Embryonic facial prominence (tissue), 1 donor: ENCODE data around the gene NTM.

ENCODE experiments used
- DNase-seq: peaks from one replicate; pipeline ENCODE4 v3.0.0-alpha.2; 2016; ENCODE audit errors: extremely low spot score

The NTM gene

DNA sequence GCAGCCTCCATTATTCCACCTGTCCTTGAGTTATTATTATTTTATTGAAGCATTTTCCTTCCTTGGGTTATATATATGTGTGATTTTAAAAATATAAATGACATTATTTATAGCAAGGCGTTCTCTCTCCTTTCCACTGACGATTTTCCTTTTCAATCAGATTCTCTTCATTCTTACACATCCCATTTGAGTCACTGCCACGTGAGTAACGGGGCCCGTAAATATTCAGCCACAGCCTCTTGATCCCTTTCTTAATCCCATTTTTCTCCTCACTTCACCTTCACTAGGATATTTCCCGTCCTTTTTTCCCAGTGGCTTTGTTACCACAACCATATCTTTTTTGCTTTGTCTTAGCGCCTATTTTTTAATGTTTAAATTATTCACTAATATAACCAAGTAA is 396.2 kb downstream of the NTM start:
- DNase-seq: no peak

DNA sequence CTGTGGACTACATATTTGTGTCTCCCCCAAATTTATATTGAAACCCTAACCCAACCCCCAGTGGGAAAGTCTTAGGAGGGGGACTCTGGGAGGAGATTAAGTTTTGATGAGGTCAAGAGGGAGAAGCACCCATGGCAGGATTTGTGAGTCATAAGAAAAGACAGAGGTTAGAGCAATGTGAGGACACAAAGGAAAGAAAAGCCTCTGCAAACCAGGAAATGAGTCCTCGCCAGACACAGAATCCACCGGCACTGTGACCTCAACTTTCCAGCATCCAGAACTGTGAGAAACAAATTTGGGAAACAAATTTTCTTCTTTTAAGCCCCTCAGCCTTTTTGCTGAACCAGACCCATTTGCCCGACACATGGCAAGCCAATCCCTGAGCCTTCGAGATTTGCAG is 397.0 kb downstream of the NTM start:
- DNase-seq: no peak

DNA sequence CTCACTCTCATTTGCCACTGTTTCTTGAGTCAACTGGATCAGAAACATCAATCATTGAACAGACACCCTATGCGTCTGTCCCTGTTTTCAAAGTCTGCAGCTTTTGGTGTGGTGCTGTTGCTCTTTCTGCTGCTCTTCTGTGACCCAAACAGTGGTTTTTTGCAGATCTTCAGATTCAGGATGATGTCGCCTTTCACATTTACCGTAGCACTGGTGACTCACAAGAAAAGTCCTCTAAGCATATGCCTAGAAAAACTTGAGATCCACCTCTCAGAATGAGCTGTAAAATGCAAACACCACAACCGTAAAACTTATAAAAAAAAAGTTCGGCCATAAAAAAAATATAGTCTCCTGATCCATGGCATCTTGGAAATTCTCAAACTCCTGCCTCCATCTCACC is 400.4 kb downstream of the NTM start:
- DNase-seq: no peak

DNA sequence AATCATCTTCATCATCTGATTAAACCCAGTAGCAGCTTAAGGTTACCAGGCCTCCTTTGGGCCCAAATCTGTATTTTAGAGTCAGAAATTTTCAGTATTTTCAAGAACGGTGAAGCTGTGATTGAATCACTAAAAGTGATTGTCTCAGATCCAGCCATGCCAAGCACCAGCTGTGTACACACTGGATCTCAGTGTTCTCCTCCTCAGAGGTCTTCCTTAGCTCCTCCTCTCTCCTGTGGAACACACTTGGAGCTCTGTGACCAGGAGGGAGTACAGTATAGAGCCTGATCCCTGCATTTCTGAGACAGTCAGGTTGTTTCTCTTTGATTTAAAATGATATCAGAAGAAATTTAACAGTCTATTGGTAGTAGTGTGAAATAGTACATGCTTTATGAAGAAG is 401.1 kb downstream of the NTM start:
- DNase-seq: no peak

DNA sequence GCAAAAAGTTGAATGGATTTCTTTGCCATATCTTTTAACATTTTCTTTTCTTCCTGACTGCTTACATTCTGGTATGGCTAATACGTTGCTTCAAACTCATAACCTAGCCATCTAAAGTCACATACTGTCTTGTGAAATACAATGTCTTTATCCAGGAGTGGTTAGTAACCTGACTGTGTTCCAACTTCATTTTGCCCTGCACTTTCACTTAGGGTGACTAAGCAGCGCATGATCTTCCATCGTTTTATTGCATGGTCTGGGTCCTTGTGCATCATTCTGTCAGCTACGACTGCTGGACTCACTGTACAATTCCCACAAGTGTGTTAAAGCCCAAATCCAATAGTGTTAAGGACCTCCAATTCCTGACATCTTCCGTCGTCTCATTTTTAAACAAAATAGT is 403.2 kb downstream of the NTM start:
- DNase-seq: no peak

DNA sequence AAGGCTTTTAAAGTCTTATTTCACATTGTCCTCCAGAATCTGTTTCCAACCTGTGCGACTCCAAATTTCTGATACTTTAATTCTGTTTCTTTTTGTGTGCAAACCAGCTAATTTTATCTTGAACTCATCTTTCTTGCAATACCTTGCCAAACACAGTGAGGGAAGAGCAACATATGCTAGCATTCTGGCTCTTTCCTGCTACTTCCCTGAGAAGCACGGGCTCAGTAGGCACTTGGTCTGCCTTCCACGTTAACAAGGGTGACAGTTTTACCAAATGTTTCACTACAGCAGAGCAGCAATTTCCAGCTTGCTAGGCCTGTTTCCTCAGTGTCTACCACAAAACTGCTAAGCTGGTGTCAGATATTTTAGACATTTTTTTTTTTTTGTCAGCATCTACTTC is 405.8 kb downstream of the NTM start:
- no peak for DNase-seq

DNA sequence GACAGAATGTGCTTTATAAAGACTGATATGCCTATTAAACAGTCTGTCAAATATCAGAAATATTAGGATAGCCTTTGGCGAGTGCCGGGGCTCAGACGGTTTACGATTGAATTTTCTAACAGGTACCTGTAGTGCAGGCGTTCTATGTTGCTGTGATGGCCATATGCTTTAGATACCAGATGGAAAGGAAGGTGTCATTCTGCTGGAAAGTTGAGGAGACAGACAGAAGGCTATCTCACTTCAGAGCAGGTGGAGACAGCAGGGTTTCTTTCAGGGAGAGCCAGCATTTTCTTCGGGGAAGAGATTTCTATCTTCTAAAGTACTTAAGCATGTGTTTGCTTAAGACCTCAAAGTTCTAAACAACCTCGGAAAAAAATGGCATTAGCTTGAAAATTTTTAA is 415.4 kb downstream of the NTM start:
- DNase-seq: no peak

DNA sequence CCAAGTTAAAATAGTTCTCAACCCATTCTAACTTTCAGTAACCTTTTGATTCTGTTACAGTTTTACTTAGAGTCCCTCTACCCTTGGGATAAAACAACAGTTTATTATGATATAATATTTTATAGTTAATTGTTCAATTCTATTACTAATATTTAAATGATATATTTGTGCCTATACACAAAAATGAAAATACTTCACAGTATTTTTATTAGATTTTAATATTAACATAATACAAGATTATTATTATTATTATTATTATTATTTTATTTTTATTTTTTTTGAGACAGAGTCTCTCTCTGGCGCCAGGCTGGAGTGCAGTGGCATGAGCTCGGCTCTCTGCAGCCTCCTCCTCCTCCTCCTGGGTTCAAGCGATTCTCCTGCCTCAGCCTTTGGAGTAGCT is 416.7 kb downstream of the NTM start:
- DNase-seq: no peak

DNA sequence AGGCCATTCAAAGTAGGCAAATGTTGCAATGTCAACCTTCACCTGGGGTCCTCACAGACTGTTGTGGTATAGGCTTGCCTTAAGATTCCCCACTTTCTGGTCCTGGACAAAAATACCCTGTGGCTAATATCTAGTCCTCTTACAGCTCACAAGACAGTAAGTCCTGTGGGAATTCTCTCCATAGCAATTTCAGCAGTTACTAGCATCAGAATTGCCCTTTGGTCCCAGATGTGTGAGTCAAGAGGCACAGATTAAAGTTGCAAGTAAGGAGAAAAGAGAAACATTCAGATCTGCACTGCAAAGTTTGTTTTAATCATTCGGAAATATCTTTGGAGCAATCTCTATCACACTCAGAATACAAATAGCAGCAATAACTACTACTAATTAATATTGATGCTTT is 420.2 kb downstream of the NTM start:
- DNase-seq: no peak

DNA sequence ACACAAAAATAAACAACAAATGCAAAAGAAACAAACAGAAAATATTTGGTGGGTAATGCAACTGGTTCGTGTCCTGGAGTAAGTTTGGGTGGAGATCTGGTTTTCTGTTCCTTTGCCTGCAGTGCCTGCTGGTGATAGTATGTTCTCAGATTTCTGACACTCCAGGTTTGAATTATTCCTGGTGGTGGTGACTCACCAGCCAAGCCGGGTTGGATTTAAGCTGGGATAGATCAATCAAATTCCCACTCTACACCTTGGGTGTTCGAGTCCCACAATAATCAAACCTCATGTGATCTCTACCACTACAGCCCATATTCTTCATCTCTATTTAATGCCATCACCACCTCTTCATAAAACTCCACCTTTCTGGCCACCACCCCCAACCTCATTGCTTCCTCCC is 421.8 kb downstream of the NTM start:
- no peak for DNase-seq

DNA sequence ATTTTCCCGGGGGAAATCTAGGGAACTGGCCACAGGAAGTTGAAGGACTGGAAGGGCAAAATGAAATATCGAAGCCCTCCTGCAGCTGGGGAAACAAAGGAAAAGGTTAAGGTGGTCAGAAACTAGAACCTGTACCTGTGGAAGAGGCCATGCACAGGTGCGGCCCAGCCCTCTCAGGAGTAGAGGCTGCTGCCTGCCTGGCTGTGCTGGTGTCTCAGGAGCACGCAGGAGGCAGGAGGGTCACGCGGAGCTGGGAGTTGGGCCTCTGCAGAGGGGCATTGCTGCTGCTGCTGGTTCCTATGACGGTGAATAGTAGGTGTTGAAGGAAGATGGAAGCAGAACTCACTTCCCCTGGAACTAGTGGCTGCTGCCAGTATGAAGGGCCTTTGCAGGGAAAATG is 425.7 kb downstream of the NTM start:
- no peak for DNase-seq

DNA sequence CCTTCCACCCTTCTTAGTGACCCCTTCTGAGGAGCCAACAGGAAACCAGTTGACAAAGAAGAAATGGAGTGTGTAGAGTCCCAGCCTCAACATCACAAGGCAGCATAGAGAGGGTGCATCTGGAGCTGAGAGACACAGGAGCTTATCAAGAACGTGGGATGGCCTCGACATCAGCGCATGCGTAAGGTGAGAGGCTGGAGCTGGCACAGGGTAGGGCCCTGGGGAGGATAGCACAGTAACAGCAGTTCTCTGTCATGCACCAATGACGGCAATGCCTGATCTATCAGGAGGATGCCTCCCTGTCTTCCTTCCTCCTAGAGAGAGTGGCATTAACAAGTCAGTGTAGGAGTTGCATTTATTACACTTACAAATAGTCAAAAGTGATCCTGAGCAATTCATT is 426.1 kb downstream of the NTM start:
- DNase-seq: no peak

DNA sequence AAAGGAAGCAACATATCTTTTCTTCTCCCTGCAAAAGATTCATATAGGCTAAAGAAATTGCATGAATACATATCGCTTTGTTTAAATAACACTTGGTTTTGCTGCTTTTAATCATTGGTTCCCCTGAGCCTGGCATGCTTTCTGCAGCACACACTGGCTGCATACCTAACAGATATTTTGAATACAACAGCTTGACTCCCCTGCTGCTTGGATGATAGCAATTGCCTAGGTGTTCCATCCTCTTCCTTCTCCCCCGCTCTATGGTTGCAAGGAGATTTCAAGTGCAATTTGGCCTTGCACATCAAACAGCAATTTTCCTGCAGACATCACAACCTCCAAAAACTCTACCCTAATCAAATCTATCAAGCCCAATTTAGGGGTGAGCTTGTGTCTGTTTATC is 430.0 kb downstream of the NTM start:
- no peak for DNase-seq

DNA sequence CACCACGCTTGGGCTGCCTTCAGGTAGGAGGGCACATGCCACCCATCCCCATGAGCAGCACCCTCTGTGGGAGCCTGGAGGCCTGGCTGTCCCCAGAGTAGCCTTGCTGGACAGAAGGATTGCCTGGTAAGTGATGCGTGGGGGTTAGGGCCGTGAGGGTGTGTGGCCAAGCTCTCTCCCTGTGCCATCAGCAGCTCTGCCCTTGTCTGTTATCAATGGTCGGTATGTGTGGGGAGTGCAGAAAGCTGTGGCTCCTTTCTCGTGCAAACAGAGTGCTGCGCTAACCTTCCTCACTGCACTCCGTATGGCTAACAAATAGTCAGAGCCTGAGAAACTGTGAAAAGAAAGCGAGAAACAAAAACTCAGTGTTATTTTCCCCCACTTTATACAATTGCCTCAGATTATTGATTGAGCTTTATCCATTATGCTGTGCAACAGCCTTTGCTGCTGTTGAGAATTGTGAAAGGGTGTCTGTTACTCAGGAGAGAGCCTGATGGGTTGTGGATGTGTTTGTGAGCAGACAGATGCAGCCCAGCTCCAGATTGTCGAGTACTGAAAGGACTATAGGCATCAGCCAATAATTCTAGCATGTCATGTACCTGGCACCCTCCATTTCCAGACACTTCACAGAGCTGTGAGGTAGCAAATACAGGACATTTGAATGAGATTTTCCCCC is 432.2 kb downstream of the NTM start:
- no peak for DNase-seq

DNA sequence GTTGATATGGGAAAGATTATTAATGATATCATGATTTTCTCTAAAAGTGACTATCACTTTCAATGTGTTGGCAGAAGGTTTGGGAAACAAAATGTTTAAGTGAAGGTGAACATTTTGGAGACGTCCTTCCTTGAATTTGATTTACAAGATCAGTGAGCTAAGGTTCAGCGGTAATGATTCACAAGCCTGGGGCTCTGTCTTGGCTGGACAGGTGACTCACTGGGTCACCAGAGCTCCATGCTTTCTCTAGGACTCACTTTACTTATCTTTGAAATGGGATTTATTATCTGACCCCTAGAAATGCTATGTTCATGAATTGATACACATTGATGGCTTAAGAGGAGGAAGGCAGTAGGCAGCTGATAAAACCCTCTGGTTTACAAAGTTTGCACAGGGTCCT is 437.5 kb downstream of the NTM start:
- no peak for DNase-seq

DNA sequence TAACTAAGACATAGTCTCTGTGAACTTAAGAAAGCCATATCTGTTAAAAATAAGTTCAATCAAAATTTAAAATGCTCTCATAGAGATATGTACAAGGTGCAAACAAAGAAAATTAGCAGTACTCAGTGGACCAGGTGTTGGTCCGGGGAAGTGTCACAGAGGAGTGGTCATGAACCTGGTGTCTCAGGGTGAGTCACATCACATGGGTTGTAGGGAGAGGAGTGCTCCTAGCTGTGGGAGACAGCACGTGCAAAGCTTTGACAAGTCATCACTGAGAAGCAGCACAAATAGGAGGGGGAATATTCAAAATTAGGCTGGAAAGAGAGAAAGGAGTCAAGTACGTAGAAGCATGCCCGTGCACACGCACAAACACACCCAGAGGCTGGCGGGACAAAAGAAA is 438.1 kb downstream of the NTM start:
- no peak for DNase-seq

DNA sequence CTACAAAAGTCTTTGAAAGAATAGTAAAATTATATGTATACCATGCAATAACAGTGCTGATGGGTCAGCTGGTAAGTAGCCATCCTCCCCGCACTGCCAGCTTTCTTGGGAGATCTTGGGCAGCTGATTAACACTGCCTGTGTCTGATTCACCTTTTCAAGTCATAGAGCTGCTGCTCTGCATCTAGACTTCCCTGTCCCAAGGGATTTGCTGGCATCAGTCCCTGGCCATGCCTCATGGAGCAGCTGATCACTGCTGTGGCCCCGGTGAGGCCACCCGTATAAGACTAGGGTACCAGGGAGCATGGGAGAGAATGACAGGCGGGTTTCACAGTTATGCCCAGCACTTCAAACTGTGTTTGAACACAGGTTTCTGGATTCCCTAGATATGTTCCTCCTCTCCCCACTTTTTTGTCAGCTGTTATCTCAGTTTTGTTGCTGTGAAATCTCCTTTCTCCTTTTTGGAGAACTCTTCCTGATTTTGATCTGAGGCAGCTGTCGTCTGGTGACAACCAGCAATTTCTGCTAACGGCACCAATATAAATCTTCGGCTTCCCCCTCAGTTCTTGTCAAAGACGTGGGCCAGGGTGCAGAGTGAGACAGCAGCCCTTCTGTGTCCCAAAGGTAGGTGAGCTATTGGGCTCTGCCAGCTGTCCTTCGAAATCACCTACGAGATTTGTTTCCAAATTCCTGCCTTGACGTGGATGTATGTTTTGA is 438.9 kb downstream of the NTM start:
- DNase-seq: no peak

DNA sequence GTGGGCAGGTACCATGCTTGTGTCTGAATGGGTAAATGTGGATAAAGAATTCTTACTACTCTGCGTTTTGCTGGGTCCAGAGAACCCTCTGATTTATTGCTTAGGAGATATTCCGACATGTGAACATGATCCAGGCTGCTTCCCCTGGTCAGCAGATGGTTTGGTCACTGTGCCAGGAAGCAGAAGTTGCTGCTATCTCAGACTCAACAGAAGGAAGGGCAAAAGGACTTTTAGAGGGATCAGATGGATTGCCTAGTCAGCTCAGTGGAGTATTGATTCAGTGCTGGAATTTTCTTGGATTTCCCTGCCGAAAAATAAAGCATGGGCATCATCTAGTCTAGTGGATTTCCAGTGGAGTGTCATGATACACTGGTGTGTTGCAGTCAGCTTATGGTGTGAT is 440.1 kb downstream of the NTM start:
- DNase-seq: no peak

DNA sequence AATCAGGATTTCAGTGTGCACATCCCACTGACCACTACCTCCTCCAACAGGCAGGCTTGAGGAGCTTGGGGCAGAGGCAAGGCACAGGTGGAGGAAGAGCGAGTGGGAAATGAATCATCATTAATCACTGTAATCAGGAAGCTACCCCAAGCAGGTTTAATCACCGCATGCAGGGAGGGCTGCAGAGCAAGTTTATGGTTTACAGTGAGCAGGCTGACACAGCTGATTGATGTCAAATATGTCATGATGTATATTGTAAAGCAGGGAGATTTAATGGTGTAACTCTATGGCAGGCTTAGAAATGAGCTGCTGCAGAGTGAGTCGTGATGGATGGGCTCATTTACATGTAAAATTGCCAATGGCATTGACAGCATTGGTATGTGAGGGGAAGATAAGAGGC is 441.0 kb downstream of the NTM start:
- DNase-seq: no peak

DNA sequence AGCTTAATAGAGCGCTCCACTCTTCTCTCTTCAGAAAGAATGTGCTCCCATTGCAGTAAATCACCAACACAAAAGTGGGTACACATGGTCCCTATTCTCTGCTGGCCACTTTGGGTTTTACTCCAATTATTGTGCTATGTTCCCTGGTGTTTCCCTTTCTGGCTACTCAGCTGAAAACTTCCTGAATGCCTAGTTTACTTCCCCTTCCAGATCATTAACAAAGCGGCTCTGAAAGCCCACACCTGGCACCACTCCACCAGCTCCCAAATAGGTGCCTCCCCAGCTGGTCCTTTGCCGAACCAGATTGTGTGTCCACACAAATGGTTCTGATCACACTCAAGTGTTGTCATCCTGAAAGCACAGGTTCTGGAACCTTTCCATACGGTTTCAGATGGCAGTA is 443.7 kb downstream of the NTM start:
- no peak for DNase-seq

DNA sequence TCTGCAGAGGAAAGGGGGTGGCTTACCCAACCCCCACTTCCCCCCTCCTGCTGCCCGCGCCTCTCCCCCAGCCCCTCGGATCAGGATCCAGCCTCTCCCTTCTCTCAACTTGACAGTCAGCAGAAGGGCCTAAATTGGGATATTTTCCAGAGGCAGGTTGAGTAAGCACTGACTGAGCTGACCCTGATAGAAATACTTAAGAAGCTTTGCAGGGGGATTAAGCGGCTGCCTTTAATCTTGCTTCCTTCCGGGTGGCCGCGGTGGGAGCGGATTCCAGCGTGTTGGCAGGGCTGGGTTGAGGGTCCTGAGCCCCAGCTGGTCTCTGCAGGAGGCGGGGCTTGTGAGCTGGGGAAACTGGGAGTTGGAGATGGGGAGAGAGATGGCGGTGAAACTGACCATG is 445.2 kb downstream of the NTM start:
- no peak for DNase-seq

DNA sequence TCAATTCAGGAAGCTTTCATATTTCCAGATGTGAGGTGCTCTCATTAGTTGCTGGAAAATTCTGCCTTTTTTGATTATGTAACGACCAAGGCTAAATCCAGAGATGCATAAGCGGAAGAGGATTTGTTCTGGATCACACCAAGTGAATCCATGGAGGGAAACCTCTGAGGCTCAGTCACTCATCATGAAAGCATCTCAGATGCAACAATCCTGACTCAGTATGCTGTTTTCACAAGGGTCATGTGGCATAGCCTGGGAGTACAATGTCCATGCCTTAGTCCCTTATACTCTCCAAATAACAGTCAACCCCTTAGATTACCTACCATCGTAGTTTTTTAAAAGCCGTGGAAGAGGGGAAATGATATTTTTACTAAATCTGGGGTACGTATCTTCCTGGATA is 445.6 kb downstream of the NTM start:
- no peak for DNase-seq

DNA sequence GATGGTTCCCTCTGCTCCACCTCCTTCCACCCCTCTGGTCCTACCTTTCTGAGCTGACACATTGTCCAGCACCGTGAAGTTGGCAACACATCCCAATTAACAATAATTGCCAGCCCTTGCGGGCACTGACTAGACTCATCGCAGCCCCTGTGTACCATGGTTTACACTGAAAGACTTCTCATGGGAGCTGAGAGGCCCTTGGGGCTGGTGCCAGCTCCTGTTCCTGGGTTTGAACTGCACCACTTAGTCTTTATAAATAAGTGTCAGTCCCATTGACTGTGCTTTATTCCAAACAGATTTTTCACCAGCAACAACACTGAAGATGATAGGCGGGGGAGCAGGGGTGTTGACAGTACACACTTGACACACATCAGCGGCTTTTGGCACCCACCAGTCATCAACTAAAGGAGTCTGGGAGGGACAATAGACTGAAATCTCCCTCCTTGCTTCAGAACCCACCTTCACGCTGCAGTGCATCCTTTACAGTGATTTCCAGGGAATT is 447.3 kb downstream of the NTM start:
- no peak for DNase-seq

DNA sequence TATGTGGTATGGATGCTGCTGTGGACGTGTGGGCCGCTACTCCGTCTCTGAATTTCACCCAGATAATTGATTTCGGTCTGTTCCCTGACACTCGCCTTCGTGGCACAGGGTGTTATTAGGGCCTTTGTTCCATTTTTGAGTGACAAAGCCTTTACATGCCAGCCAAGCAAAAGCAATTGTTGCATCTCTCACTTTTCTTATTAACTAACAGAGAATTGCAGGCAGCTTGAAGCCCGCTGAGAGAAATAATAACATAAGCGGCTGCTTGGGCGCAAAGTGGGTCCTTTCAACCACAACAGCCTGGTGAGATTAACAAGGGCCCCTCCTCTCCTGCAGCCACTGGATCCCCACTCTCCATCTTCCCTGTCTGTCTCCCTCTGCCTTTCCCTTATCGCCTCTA is 449.4 kb downstream of the NTM start:
- DNase-seq: no peak
